NCI-H1436 (cell line): Measurements from ENCODE around the gene VAMP5.
"Not testable (repeated sequence)": the region's sequence is repeated elsewhere in the genome, so short reads cannot be mapped to it uniquely, and the experiment has no call there.

Experiments
- DNase-seq: peaks from one replicate; lab custom pipeline; 2025; lab: John Stamatoyannopoulos, UW

Gene VAMP5

GRCh38 chr2:85551698-85552678 lies 32.2 kb upstream of the VAMP5 start:
- peak; percentile 81 for DNase-seq

GRCh38 chr2:85553184-85553583 lies 31.0 kb upstream of the VAMP5 start:
- no peak for DNase-seq

GRCh38 chr2:85554980-85555612 lies 29.1 kb upstream of the VAMP5 start:
- no peak for DNase-seq

- no peak for DNase-seq
Measured at GRCh38 chr2:85557130-85557529, 27.1 kb upstream of the VAMP5 start.

GRCh38 chr2:85558160-85558559 lies 26.1 kb upstream of the VAMP5 start:
- no peak for DNase-seq

- DNase-seq = not testable (repeated sequence)
Measured at GRCh38 chr2:85560403-85560726, 23.9 kb upstream of the VAMP5 start.

- no peak for DNase-seq
Measured at GRCh38 chr2:85560812-85561279, 23.4 kb upstream of the VAMP5 start.

GRCh38 chr2:85561280-85562212 lies 22.7 kb upstream of the VAMP5 start, which contains the start of gene GGCX:
TSS of gene GGCX (minus strand) at chr2:85561493. CDS start at chr2:85561428, 65 bp downstream.
- DNase-seq = peak; percentile 93

GRCh38 chr2:85564144-85564563 lies 20.1 kb upstream of the VAMP5 start:
- no peak for DNase-seq

- DNase-seq = no peak
Measured at GRCh38 chr2:85566265-85566664, 18.0 kb upstream of the VAMP5 start.

- DNase-seq = no peak
Measured at GRCh38 chr2:85575739-85576138, 8.5 kb upstream of the VAMP5 start.

- DNase-seq = no peak
Measured at GRCh38 chr2:85577063-85577385, 7.2 kb upstream of the VAMP5 start.

- no peak for DNase-seq
Measured at GRCh38 chr2:85577386-85578242, 6.6 kb upstream of the VAMP5 start, which contains the start of gene VAMP8. TSS of gene VAMP8 (plus strand) at chr2:85577586. CDS start at chr2:85577647, 61 bp downstream.

GRCh38 chr2:85578243-85579180 lies 5.7 kb upstream of the VAMP5 start:
- no peak for DNase-seq

GRCh38 chr2:85579266-85579935 lies 4.8 kb upstream of the VAMP5 start:
- DNase-seq = no peak

GRCh38 chr2:85580206-85580605 lies 4.0 kb upstream of the VAMP5 start:
- DNase-seq = no peak

GRCh38 chr2:85582492-85582891 lies 1.7 kb upstream of the VAMP5 start:
- DNase-seq = no peak

GRCh38 chr2:85583667-85584353 lies 421 bp upstream of the VAMP5 start:
- DNase-seq = no peak
